ENCODE results near the gene PDE12. TPM values are rescaled to one million over a fixed set of nuclear protein-coding genes. Genes with fewer than 3 reads are reported as not detected.

Gene PDE12, protein sequence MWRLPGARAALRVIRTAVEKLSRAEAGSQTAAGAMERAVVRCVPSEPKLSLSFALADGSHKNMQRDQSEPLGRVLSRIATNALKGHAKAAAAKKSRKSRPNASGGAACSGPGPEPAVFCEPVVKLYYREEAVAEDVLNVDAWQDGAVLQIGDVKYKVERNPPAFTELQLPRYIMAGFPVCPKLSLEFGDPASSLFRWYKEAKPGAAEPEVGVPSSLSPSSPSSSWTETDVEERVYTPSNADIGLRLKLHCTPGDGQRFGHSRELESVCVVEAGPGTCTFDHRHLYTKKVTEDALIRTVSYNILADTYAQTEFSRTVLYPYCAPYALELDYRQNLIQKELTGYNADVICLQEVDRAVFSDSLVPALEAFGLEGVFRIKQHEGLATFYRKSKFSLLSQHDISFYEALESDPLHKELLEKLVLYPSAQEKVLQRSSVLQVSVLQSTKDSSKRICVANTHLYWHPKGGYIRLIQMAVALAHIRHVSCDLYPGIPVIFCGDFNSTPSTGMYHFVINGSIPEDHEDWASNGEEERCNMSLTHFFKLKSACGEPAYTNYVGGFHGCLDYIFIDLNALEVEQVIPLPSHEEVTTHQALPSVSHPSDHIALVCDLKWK
- 17.1 and 19.9 TPM in 2 replicates for total RNA-seq

DNA sequence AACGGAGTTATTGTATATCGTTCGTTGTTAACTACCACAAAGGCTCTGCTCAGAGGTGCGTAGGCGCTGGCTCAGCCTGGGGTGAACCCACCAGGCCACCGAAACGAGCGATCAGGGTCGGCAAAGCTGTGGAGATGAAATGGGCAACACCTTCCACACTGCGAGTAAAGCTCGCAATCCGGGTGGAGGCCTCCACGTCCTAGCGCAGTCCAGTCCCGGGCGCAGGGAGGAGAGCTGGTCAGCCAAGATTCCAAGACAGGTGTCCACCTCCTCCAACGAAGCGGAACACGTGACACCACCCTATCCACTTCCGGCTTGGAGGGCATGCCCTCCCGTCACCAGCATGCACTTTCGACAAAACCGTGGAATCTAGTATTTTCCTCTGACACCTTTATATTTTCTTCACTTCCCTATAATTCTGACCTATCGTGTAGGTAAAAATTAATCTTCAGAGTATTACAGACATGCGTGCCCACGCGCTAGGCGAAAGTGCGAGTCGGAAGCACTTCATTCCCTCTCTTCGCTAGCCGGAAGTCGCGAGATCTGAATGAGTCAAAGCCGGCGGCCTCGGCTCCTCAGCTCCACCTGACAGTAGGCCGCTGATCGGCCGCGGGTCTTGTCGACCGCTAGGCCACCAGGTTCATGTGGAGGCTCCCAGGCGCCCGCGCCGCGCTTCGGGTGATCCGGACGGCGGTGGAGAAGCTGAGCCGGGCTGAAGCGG is at the start of gene PDE12:
PDE12 (plus strand) TSS at position 537 of the 721 bp plus-strand sequence; CDS start at position 643, 106 bp downstream.
- H3K36me3 ChIP-seq (ENCODE audit: insufficient read depth, low read length): peaks cover 7% of the 10 kb centered on the region
- peak within 1 kb of the TSS; percentile 95 for H3K27ac ChIP-seq (ENCODE audit: low read depth, low read length)
- peak within 1 kb of the TSS; percentile 86 for H2AFZ ChIP-seq (ENCODE audit: low read length)
- DNase-seq (ENCODE audit: insufficient read length, low spot score, missing footprints): peak; percentile 91
- TF ChIP-seq, protein P1, sequence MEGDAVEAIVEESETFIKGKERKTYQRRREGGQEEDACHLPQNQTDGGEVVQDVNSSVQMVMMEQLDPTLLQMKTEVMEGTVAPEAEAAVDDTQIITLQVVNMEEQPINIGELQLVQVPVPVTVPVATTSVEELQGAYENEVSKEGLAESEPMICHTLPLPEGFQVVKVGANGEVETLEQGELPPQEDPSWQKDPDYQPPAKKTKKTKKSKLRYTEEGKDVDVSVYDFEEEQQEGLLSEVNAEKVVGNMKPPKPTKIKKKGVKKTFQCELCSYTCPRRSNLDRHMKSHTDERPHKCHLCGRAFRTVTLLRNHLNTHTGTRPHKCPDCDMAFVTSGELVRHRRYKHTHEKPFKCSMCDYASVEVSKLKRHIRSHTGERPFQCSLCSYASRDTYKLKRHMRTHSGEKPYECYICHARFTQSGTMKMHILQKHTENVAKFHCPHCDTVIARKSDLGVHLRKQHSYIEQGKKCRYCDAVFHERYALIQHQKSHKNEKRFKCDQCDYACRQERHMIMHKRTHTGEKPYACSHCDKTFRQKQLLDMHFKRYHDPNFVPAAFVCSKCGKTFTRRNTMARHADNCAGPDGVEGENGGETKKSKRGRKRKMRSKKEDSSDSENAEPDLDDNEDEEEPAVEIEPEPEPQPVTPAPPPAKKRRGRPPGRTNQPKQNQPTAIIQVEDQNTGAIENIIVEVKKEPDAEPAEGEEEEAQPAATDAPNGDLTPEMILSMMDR (IDR thresholded peaks at IDR 0.05; ENCODE audit: extremely low read depth, low read depth, low read length): no peak
- no peaks in the 10 kb centered on the region for H3K9me3 ChIP-seq (ENCODE audit: low read depth, low read length)
- H3K27me3 ChIP-seq (ENCODE audit: insufficient read depth, low read length): no peaks in the 10 kb centered on the region
- peak within 1 kb of the TSS; percentile 84 for H3K4me2 ChIP-seq (ENCODE audit: insufficient read depth, low read length)
- peaks cover 18% of the 10 kb centered on the region for H3K4me1 ChIP-seq (ENCODE audit: insufficient read depth, low read length)
- peaks cover 46% of the 10 kb centered on the region for H3K79me2 ChIP-seq (ENCODE audit: insufficient read depth, low read length)
- H3K4me3 ChIP-seq (ENCODE audit: insufficient read depth, low read length): peak within 1 kb of the TSS; percentile 94
- peaks cover 10% of the 10 kb centered on the region for H4K20me1 ChIP-seq (ENCODE audit: insufficient read depth, low read length)

DNA sequence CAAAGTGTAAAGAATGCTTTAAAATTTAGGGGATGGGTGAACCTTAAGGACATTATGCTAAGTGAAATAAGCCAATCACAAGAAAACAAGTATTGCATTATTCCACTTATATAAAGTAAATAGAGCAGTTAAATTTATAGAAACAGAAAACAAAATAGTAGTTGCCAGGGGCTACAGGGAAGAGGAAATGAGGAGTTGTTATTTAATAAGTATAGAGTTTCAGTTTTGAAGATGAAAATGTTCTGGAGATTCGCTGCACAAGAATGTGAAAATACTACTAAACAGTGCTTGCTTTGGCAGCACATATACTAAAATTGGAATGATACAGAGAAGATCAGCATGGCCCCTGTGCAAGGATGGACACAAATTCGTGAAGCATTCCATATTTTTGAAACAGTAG is 43.9 kb upstream of the PDE12 start:
- H4K20me1 ChIP-seq (ENCODE audit: insufficient read depth, low read length): no peaks in the 10 kb centered on the region
- no peak overlapping the region for H2AFZ ChIP-seq (ENCODE audit: low read length)
- TF ChIP-seq, protein P1 (IDR thresholded peaks at IDR 0.05; ENCODE audit: extremely low read depth, low read depth, low read length): no peak
- no peak overlapping the region for H3K27ac ChIP-seq (ENCODE audit: low read depth, low read length)
- no peaks in the 10 kb centered on the region for H3K79me2 ChIP-seq (ENCODE audit: insufficient read depth, low read length)
- no peak overlapping the region for H3K4me3 ChIP-seq (ENCODE audit: insufficient read depth, low read length)
- DNase-seq (ENCODE audit: insufficient read length, low spot score, missing footprints): no peak
- H3K4me2 ChIP-seq (ENCODE audit: insufficient read depth, low read length): no peak overlapping the region
- H3K36me3 ChIP-seq (ENCODE audit: insufficient read depth, low read length): no peaks in the 10 kb centered on the region
- no peaks in the 10 kb centered on the region for H3K9me3 ChIP-seq (ENCODE audit: low read depth, low read length)
- H3K4me1 ChIP-seq (ENCODE audit: insufficient read depth, low read length): no peaks in the 10 kb centered on the region
- H3K27me3 ChIP-seq (ENCODE audit: insufficient read depth, low read length): no peaks in the 10 kb centered on the region

DNA sequence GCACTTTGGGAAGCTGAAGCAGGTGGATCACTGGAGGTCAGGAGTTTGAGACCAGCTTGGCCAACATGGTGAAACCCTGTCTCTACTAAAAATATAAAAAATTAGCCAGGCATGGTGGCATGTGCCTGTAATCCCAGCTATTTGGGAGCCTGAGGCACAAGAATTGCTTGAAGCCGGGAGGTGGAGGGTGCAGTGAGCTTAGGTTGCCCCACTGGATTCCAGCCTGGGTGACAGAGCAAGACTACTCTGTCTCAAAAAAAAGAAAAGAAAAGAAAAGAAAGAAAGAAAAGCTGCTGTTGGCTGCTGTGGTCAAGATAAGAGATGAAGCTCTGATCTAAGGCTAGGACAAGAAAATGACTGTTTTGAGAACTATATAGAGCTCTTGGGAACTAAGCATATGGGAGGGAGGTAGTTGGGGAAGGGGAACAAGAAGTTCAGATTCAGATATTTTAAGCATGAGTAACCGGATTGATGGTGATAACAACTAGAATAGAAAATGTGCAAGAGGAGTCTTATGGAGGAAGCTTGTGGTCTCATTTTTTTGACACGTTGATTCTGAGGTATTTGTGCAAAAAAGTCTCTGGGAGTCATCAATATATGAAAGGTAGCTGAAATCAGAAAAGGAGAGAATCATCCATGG is 37.7 kb upstream of the PDE12 start:
- Histone ChIP-seq H3K9me3 (ENCODE audit: low read depth, low read length) (no peaks in the 10 kb centered on the region), H3K36me3 (ENCODE audit: insufficient read depth, low read length) (no peaks in the 10 kb centered on the region), H3K4me2 (ENCODE audit: insufficient read depth, low read length) (no peak overlapping the region), H4K20me1 (ENCODE audit: insufficient read depth, low read length) (no peaks in the 10 kb centered on the region), H3K4me3 (ENCODE audit: insufficient read depth, low read length) (no peak overlapping the region), H3K27ac (ENCODE audit: low read depth, low read length) (no peak overlapping the region), H3K4me1 (ENCODE audit: insufficient read depth, low read length) (no peaks in the 10 kb centered on the region), H3K79me2 (ENCODE audit: insufficient read depth, low read length) (no peaks in the 10 kb centered on the region), H2AFZ (ENCODE audit: low read length) (no peak overlapping the region), H3K27me3 (ENCODE audit: insufficient read depth, low read length) (peaks cover 2% of the 10 kb centered on the region)
- DNase-seq (ENCODE audit: insufficient read length, low spot score, missing footprints): no peak
- TF ChIP-seq, protein P1 (IDR thresholded peaks at IDR 0.05; ENCODE audit: extremely low read depth, low read depth, low read length): no peak
